GM12892 (cell line): Measurements from ENCODE around the gene ZNF423.

ENCODE experiments used
- POLR2A ChIP-seq: IDR thresholded peaks from 2 replicates; pipeline ENCODE4 v1.6.1; 2011; ENCODE audit warnings: low read depth, low read length, control low read depth
- POLR2AphosphoS5 ChIP-seq: IDR thresholded peaks from 2 replicates; pipeline ENCODE4 v1.6.1; 2011; ENCODE audit warnings: low read depth, low read length, control low read depth
- TAF1 ChIP-seq: IDR thresholded peaks from 2 replicates; pipeline ENCODE4 v1.6.1; 2011; ENCODE audit warnings: low read depth, mild to moderate bottlenecking, control low read depth, low read length, borderline replicate concordance

- TF ChIP-seq POLR2A = no peak
- TF ChIP-seq TAF1 = no peak
- no peak for TF ChIP-seq POLR2AphosphoS5
Observed at GRCh38 chr16:49776734-49777133, 79.2 kb downstream of the ZNF423 start.
